Activated CD4-positive, CD25-positive, alpha-beta regulatory T cell (primary cell): ENCODE measurements around the gene KIAA0930.
"Not testable (repeated sequence)": the region's sequence is repeated elsewhere in the genome, so short reads cannot be mapped to it uniquely, and the experiment has no call there.

Source experiments
- DNase-seq, 4 experiments: peaks; one replicate each; lab custom pipeline; 2025; lab: John Stamatoyannopoulos, UW

Gene KIAA0930

GRCh38 chr22:45200860-45201511 is 39.7 kb downstream of the KIAA0930 start:
- DNase-seq = no peak

GRCh38 chr22:45200230-45200629 is 40.5 kb downstream of the KIAA0930 start:
- no peak for DNase-seq

GRCh38 chr22:45199723-45200122 is 41.0 kb downstream of the KIAA0930 start:
- no peak for DNase-seq

GRCh38 chr22:45198463-45198795 is 42.3 kb downstream of the KIAA0930 start:
- DNase-seq = no peak

GRCh38 chr22:45197606-45198462 is 42.9 kb downstream of the KIAA0930 start:
- DNase-seq = no peak

GRCh38 chr22:45196926-45197605 is 43.6 kb downstream of the KIAA0930 start:
- no peak for DNase-seq

GRCh38 chr22:45196308-45196707 is 44.4 kb downstream of the KIAA0930 start:
- no peak for DNase-seq

- DNase-seq = no peak
Observed at GRCh38 chr22:45195616-45196015, 45.1 kb downstream of the KIAA0930 start.

GRCh38 chr22:45194686-45195085 is 46.0 kb downstream of the KIAA0930 start:
- DNase-seq = no peak

GRCh38 chr22:45192701-45193187 is 48.0 kb downstream of the KIAA0930 start:
- DNase-seq = no peak

- not testable (repeated sequence) for DNase-seq
Observed at GRCh38 chr22:45191746-45192145, 48.9 kb downstream of the KIAA0930 start.

GRCh38 chr22:45190202-45190872 is 50.4 kb downstream of the KIAA0930 start:
- no peak for DNase-seq

GRCh38 chr22:45188779-45189178 is 51.9 kb downstream of the KIAA0930 start:
- DNase-seq = no peak

- DNase-seq = no peak
Observed at GRCh38 chr22:45187891-45188290, 52.8 kb downstream of the KIAA0930 start.

GRCh38 chr22:45185718-45186514 is 54.8 kb downstream of the KIAA0930 start:
- DNase-seq = no peak

- DNase-seq = no peak
Observed at GRCh38 chr22:45183974-45184373, 56.7 kb downstream of the KIAA0930 start.

- DNase-seq = no peak
Observed at GRCh38 chr22:45181766-45182165, 58.9 kb downstream of the KIAA0930 start.

GRCh38 chr22:45181240-45181639 is 59.5 kb downstream of the KIAA0930 start:
- DNase-seq = no peak

- no peak for DNase-seq
Observed at GRCh38 chr22:45180146-45180679, 60.5 kb downstream of the KIAA0930 start.

GRCh38 chr22:45179276-45180049 is 61.2 kb downstream of the KIAA0930 start:
- peak in 1 of 4 experiments; percentile 13 for DNase-seq
